GM12878 (cell line): ENCODE results near the gene NUDT17. TPM values are rescaled to one million over a fixed set of nuclear protein-coding genes. Genes with fewer than 3 reads are reported as not detected.

Experiments used
- ATAC-seq: fragments of 200-7000 bp; cut with Tn5 transposase; 3 replicates; pipeline ENCODE4 v1.9.1; 2020; ENCODE audit warnings: mild to moderate bottlenecking, moderate library complexity
- BruUV-seq: library from RNA; stranded (reverse); fragments of 400-500 nt; replicated peaks from 2 replicates; lab custom pipeline; 2021; lab: Mats Ljungman, UMichigan
- CTCF ChIA-PET: fragments of 300-600 bp; sonication (Branson Sonifier 250); formaldehyde crosslinking; extraction: SDS; loops from one replicate; lab custom pipeline; 2021; ENCODE audit warnings: inconsistent platforms; lab: Yijun Ruan, JAX
- POLR2A ChIA-PET: fragments of 350-600 bp; formaldehyde crosslinking; extraction: SDS; loops from one replicate; lab custom pipeline; 2021; ENCODE audit warnings: inconsistent platforms; lab: Charles Lee
- RAD21 ChIA-PET: fragments of 300-600 bp; sonication (Branson Sonifier 250); formaldehyde crosslinking; loops from one replicate; lab custom pipeline; 2023; ENCODE audit warnings: antibody characterized with exemption; ENCODE audit not compliant: unreplicated experiment; lab: Charles Lee
- SMC1A ChIA-PET: fragments of 300-600 bp; sonication (Branson Sonifier 250); formaldehyde crosslinking; loops from one replicate; lab custom pipeline; 2023; ENCODE audit not compliant: unreplicated experiment, uncharacterized antibody; lab: Charles Lee
- DNase-seq: peaks from one replicate; pipeline ENCODE4 v3.0.0-alpha.2; 2011; ENCODE audit warnings: low read depth, low spot score
- FAIRE-seq: peaks from 3 replicates; lab custom pipeline; 2011; peaks lifted over from hg19 to GRCh38; lab: Jason Lieb, UNC
- H2AFZ ChIP-seq: 2 replicates; pipeline ENCODE4 v1.6.0; 2011; ENCODE audit warnings: low read depth, low read length, control low read depth; ENCODE audit not compliant: control insufficient read depth
- H3K27ac ChIP-seq: 2 replicates; pipeline ENCODE4 v1.5.1; 2011; ENCODE audit warnings: control low read depth; ENCODE audit not compliant: control insufficient read depth, insufficient read depth
- H3K27me3 ChIP-seq, 2 experiments: replicated peaks in 1 of 2; 2 replicates each; pipeline versions ENCODE4 v1.6.0 to v1.6.1; 2011; ENCODE audit warnings: low read length in 1 of 2; ENCODE audit not compliant: control insufficient read depth in 2 of 2, insufficient read depth in 2 of 2
- H3K36me3 ChIP-seq, 2 experiments: 2 replicates each; pipeline ENCODE4 v1.5.1; 2011; ENCODE audit warnings: low read length in 1 of 2; ENCODE audit not compliant: control insufficient read depth in 2 of 2, insufficient read depth in 2 of 2
- H3K4me1 ChIP-seq: 2 replicates; pipeline ENCODE4 v1.6.1; 2011; ENCODE audit warnings: mild to moderate bottlenecking, low read length, moderate library complexity, mixed read lengths; ENCODE audit not compliant: control insufficient read depth, insufficient read depth
- H3K4me2 ChIP-seq: 2 replicates; pipeline ENCODE4 v1.6.0; 2011; ENCODE audit warnings: control low read depth; ENCODE audit not compliant: control insufficient read depth, insufficient read depth
- H3K4me3 ChIP-seq: fragments of 200-600 bp; sonication (generic); 2 replicates; pipeline ENCODE4 v1.5.1; 2016
- H3K79me2 ChIP-seq: 2 replicates; pipeline ENCODE4 v1.6.0; 2011; ENCODE audit warnings: low read length; ENCODE audit not compliant: control insufficient read depth, insufficient read depth
- H3K9ac ChIP-seq: 2 replicates; pipeline ENCODE4 v1.8.0; 2011; ENCODE audit warnings: low read length, control low read depth, mixed read lengths; ENCODE audit not compliant: control insufficient read depth, insufficient read depth
- H3K9me3 ChIP-seq: replicated peaks from 3 replicates; pipeline ENCODE4 v1.5.1; 2011; ENCODE audit warnings: mild to moderate bottlenecking, low read length; ENCODE audit not compliant: control insufficient read depth, insufficient read depth
- H4K20me1 ChIP-seq: 2 replicates; pipeline ENCODE4 v1.6.0; 2011; ENCODE audit not compliant: control insufficient read depth, insufficient read depth
- CBFB ChIP-seq: IDR thresholded peaks from 2 replicates; pipeline ENCODE4 v1.6.1; 2016; ENCODE audit warnings: antibody characterized with exemption, low read depth
- CTCF ChIP-seq, 3 experiments: IDR thresholded peaks in 2 of 3; conservative IDR thresholded peaks in 1 of 3; 2 replicates each; pipeline ENCODE4 v1.5.1; 2011; ENCODE audit warnings: low read depth in 3 of 3, low read length in 3 of 3, mild to moderate bottlenecking in 3 of 3, control low read depth in 2 of 3, moderate library complexity in 2 of 3, inconsistent platforms in 1 of 3, mixed read lengths in 1 of 3; ENCODE audit not compliant: control insufficient read depth in 2 of 3, insufficient read depth in 1 of 3; ENCODE audit errors: extremely low read depth in 1 of 3
- EP300 ChIP-seq, 2 experiments: fragments of 150-350 bp in 1 of 2; IDR thresholded peaks; 2 replicates each; pipeline ENCODE4 v1.6.1; 2011 to 2012; ENCODE audit warnings: low read depth in 2 of 2, low read length in 2 of 2, borderline replicate concordance in 1 of 2, improper control_type of control experiment in 1 of 2, inconsistent platforms in 1 of 2; ENCODE audit not compliant: control insufficient read depth in 1 of 2
- MAX ChIP-seq: IDR thresholded peaks from 2 replicates; pipeline ENCODE4 v1.6.1; 2012; ENCODE audit warnings: low read depth, low read length, improper control_type of control experiment
- NR2C1 ChIP-seq: fragments of 450-650 bp; IDR thresholded peaks from 2 replicates; pipeline ENCODE4 v1.6.1; 2017; ENCODE audit warnings: antibody characterized with exemption, mild to moderate bottlenecking, moderate library complexity
- PKNOX1 ChIP-seq: fragments of 450-650 bp; IDR thresholded peaks from 2 replicates; pipeline ENCODE4 v1.6.1; 2016; ENCODE audit warnings: mild to moderate bottlenecking
- POLR2AphosphoS5 ChIP-seq: IDR thresholded peaks from 2 replicates; pipeline ENCODE4 v1.6.1; 2011; ENCODE audit warnings: mild to moderate bottlenecking, low read length, inconsistent platforms
- POU2F2 ChIP-seq: IDR thresholded peaks from 3 replicates; pipeline ENCODE4 v1.6.1; 2011; ENCODE audit warnings: low read depth, mild to moderate bottlenecking, low read length, borderline replicate concordance
- SIX5 ChIP-seq: IDR thresholded peaks from 2 replicates; pipeline ENCODE4 v1.6.1; 2011; ENCODE audit warnings: mild to moderate bottlenecking, low read depth, low read length, moderate library complexity; ENCODE audit not compliant: severe bottlenecking
- SMAD1 ChIP-seq: fragments of 450-650 bp; IDR thresholded peaks from 2 replicates; pipeline ENCODE4 v1.6.1; 2018; ENCODE audit warnings: mild to moderate bottlenecking, low read depth; ENCODE audit not compliant: partially characterized antibody
- SP1 ChIP-seq: IDR thresholded peaks from one replicate; pipeline ENCODE4 v1.6.1; 2011; ENCODE audit warnings: low read depth, low read length
- SRF ChIP-seq, 2 experiments: IDR thresholded peaks; 2 replicates each; pipeline ENCODE4 v1.6.1; 2011; ENCODE audit warnings: low read depth in 2 of 2, low read length in 2 of 2, mild to moderate bottlenecking in 1 of 2, moderate library complexity in 1 of 2
- SUPT20H ChIP-seq: IDR thresholded peaks from 2 replicates; pipeline ENCODE4 v1.6.1; 2011; ENCODE audit warnings: low read depth, mild to moderate bottlenecking, low read length, moderate library complexity, borderline replicate concordance; ENCODE audit not compliant: control insufficient read depth
- SUZ12 ChIP-seq: fragments of 200-600 bp; sonication (generic); IDR thresholded peaks from one replicate; pipeline ENCODE4 v1.6.1; 2018; ENCODE audit warnings: antibody characterized with exemption, mild to moderate bottlenecking; ENCODE audit not compliant: unreplicated experiment
- TARDBP ChIP-seq: IDR thresholded peaks from 2 replicates; pipeline ENCODE4 v1.6.1; 2016; ENCODE audit warnings: borderline replicate concordance
- TBL1XR1 ChIP-seq: IDR thresholded peaks from 2 replicates; pipeline ENCODE4 v1.6.1; 2012; ENCODE audit warnings: low read depth, low read length, improper control_type of control experiment
- ZBED1 ChIP-seq: IDR thresholded peaks from 2 replicates; pipeline ENCODE4 v1.6.1; 2016; ENCODE audit warnings: borderline replicate concordance
- ZBTB4 ChIP-seq: fragments of 450-650 bp; formaldehyde crosslinking; IDR thresholded peaks from 2 replicates; pipeline ENCODE4 v1.4.0; 2022; ENCODE audit warnings: mild to moderate bottlenecking, moderate library complexity
- ZNF217 ChIP-seq: fragments of 450-650 bp; IDR thresholded peaks from 2 replicates; pipeline ENCODE4 v1.6.1; 2017; ENCODE audit warnings: antibody characterized with exemption, mild to moderate bottlenecking
- WGBS: methylation state at CpG from one replicate; pipeline ENCODE4 v1.1.6; 2016; ENCODE audit warnings: low lambda C conversion rate; ENCODE audit not compliant: insufficient replicate concordance, insufficient coverage; ENCODE audit errors: missing lambda C conversion rate; 5-methylcytosine and 5-hydroxymethylcytosine counted together
- in situ Hi-C: fragments of 300-500 bp; cut with MboI; formaldehyde crosslinking; loops from 9 replicates; pipeline ENCODE4 v1.14.3; 2018; ENCODE audit warnings: mixed read lengths
- intact Hi-C: fragments of 100-400 bp; cut with micrococcal nuclease; formaldehyde crosslinking; loops from one replicate; pipeline ENCODE4 v1.14.2; 2022; ENCODE audit not compliant: unreplicated experiment
- polyA plus RNA-seq, 11 experiments: library from polyadenylated mRNA; depleted of rRNA in 4 of 11; unstranded in 6 of 11; stranded (reverse) in 5 of 11; fragments of >200 nt; fragmentation: Nextera tagmentation in 4 of 11; fragmentation: Illumina TruSeq in 1 of 11; extraction: Ambion mirVana in 4 of 11; extraction: Trizol in 1 of 11; gene quantifications; 1 replicate in 1 of 11; 2 replicates in 10 of 11; pipeline versions ENCODE4 v1.2.1 to v1.2.3, GENCODE V29; 2011 to 2016; ENCODE audit warnings: inconsistent platforms in 2 of 11, missing spikeins in 2 of 11, low read depth in 1 of 11
- total RNA-seq, 4 experiments: library from RNA; depleted of rRNA in 3 of 4; stranded (reverse); fragments of >200 nt in 3 of 4; fragmentation: Illumina TruSeq in 1 of 4; extraction: Trizol in 1 of 4; gene quantifications; 2 replicates each; pipeline versions ENCODE4 v1.2.1 to v1.2.3, GENCODE V29; 2013 to 2021

Gene NUDT17
- total and polyA plus RNA-seq, 10 of the 15 experiments (the other 5 are each of a cell fraction or from before 2014, with no cell fraction given): 1.2 to 4.7 (median 4.0) TPM

- Histone ChIP-seq H2AFZ (no peak overlapping the region), H4K20me1 (no peaks in the 10 kb centered on the region), H3K4me3 (no peak overlapping the region), H3K27me3 (no peaks in the 10 kb centered on the region), H3K36me3 (no peaks in the 10 kb centered on the region), H3K9ac (no peak overlapping the region), H3K9me3 (no peaks in the 10 kb centered on the region), H3K79me2 (peaks cover 10% of the 10 kb centered on the region), H3K4me2 (no peak overlapping the region), H3K27ac (no peak overlapping the region), H3K4me1 (no peaks in the 10 kb centered on the region; the same call in none of the 2 replicates)
- TF ChIP-seq POLR2AphosphoS5 (no peak), SUZ12 (no peak), SUPT20H (no peak), MAX (no peak), PKNOX1 (no peak), SRF (IDR thresholded peaks at IDR 0.05; ENCODE audit: low read depth in 2 of 2, low read length in 2 of 2) (no peak), SIX5 (no peak), CTCF (IDR thresholded peaks at IDR 0.05 in 2 of 3, conservative IDR thresholded peaks at IDR 0.05 in 1 of 3; ENCODE audit: control insufficient read depth in 2 of 3, extremely low read depth in 1 of 3, insufficient read depth in 1 of 3, low read depth in 3 of 3, low read length in 3 of 3) (no peak), NR2C1 (no peak), ZBED1 (no peak), ZBTB4 (CRISPR knock-in tag) (no peak), SMAD1 (no peak), CBFB (no peak), TARDBP (no peak), POU2F2 (no peak), ZNF217 (no peak), TBL1XR1 (no peak), SP1 (no peak), EP300 (IDR thresholded peaks at IDR 0.05; ENCODE audit: borderline replicate concordance in 1 of 2, control insufficient read depth in 1 of 2, low read depth in 2 of 2, low read length in 2 of 2) (no peak)
- BruUV-seq: no TSS peak
- FAIRE-seq: no peak
- no peak for ATAC-seq
- in situ Hi-C loops (no loop called here), intact Hi-C loops (no loop called here)
- SMC1A ChIA-PET: interaction anchor here (0.6 to 1.4 kb wide), 3 partner anchors 13 to 27 kb away, joined by 3 to 5 read pairs (median 3); no protein-coding TSS in a partner anchor
- CTCF ChIA-PET: interaction anchor here (0.7 to 1.8 kb wide), 5 partner anchors 9 to 54 kb away, joined by 3 to 6 read pairs (median 4); partner anchors contain the start of genes NUDT17 and PIAS3
- RAD21 ChIA-PET: interaction anchor here (1.2 kb wide), 1 partner anchor 24 kb away, joined by 3 read pairs; no protein-coding TSS in a partner anchor
- POLR2A ChIA-PET: no interaction called here
- no peak for DNase-seq
- WGBS: 58% methylated on average over 1 of the region's 1 CpG
These were observed 40.4 kb upstream of the NUDT17 start for GRCh38 chr1:145805057-145805456.
